Suppressor macrophage (primary cell): ENCODE measurements around the gene MCF2L2.
"Not testable (repeated sequence)": the region's sequence is repeated elsewhere in the genome, so short reads cannot be mapped to it uniquely, and the experiment has no call there.

Experiments used
- DNase-seq, 4 experiments: peaks; one replicate each; pipeline ENCODE4 v3.0.0-alpha.2; 2020 to 2022

The MCF2L2 gene

GRCh38 chr3:183396662-183397391 lies 31.6 kb downstream of the MCF2L2 start:
- DNase-seq = no peak

GRCh38 chr3:183394150-183394549 lies 34.3 kb downstream of the MCF2L2 start:
- no peak for DNase-seq

GRCh38 chr3:183393625-183394024 lies 34.8 kb downstream of the MCF2L2 start:
- DNase-seq = no peak

GRCh38 chr3:183392186-183393034 lies 36.0 kb downstream of the MCF2L2 start:
- DNase-seq = no peak

DNA sequence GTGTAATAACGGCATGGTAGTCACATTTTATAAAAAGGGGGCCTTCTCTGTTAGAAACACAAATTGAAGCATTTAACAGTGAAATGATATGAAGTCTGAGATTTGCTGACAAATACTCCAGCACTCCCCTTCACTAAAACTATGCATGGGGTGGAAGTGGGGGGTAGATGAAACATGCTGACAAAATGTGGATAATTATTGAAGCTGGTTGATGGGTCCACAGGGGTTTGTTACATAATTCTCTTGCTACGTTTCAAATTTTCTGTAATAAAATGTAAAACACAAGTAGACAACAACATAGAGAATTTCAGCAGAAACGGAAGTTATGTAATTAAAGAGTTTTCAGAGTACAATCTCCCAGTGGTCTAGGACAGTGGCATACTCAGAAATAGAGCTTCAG lies 37.0 kb downstream of the MCF2L2 start:
- no peak for DNase-seq

DNA sequence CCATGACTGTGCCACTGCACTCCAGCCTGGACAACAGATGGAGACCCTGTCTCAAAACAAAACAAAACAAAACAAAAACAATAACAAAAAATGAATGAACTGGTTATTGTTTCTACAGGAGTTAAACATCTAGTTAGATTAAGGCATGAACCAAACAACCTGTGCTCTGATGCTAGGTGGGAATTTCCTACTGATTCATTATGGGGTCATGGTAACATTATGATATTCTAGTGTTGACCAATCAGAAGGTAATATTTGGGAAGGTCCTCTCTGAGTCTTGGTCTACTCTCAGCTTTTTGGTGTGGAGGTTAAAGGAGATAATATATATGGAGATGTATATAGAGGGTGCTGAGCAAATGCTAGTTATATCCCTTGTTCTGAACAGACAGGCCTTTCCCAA lies 37.6 kb downstream of the MCF2L2 start:
- no peak for DNase-seq

- no peak for DNase-seq
Measured at GRCh38 chr3:183388213-183388895, 40.1 kb downstream of the MCF2L2 start.

GRCh38 chr3:183387797-183388196 lies 40.6 kb downstream of the MCF2L2 start:
- no peak for DNase-seq

- no peak for DNase-seq
Measured at GRCh38 chr3:183386651-183387050, 41.8 kb downstream of the MCF2L2 start.

GRCh38 chr3:183385698-183386613 lies 42.5 kb downstream of the MCF2L2 start:
- DNase-seq = peak; percentile 80 to 91 (median 88)

- peak; percentile 34 to 91 (median 65) for DNase-seq
Measured at GRCh38 chr3:183381673-183382072, 46.7 kb downstream of the MCF2L2 start.

GRCh38 chr3:183381179-183381578 lies 47.2 kb downstream of the MCF2L2 start:
- peak; percentile 57 to 78 (median 74) for DNase-seq

DNA sequence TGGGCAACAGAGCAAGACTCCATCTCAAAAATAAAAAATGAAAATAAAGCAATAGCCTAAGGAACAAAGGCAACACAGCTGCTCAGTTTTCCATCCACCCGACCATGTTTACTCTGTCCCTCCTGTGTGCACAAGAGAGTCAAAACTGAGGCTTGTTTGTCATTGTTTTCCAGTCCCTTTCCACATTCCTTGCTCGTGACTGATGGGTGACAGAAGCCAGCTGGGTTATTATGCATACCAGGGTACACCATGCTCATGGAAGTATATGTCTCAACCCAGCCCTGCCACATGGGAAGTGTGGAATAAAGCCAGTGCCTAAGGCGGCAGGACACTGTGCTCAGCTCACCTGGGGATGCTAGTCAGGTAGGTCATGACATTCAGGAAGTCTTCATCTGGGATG lies 49.5 kb downstream of the MCF2L2 start:
- no peak for DNase-seq

DNA sequence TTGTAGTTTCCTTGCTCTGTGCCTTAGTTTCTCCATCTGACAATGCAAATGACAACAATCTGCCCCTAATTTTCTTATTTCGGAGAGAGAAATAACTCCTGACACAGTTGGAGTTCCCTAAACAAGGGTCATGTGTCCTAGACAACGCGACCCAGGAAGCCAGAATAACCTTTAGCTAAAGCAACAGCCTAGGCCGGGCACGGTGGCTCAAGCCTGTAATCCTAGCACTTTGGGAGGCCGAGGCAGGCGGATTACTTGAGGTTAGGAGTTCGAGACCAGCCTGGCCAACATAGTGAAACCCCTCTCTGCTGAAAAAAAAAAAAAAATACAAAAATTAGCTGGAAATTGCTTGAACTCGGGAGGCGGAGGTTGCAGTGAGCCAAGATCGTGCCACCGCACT lies 49.9 kb downstream of the MCF2L2 start:
- DNase-seq = peak in 1 of 4 experiments; percentile 13

- no peak for DNase-seq
Measured at GRCh38 chr3:183378008-183378407, 50.4 kb downstream of the MCF2L2 start.

DNA sequence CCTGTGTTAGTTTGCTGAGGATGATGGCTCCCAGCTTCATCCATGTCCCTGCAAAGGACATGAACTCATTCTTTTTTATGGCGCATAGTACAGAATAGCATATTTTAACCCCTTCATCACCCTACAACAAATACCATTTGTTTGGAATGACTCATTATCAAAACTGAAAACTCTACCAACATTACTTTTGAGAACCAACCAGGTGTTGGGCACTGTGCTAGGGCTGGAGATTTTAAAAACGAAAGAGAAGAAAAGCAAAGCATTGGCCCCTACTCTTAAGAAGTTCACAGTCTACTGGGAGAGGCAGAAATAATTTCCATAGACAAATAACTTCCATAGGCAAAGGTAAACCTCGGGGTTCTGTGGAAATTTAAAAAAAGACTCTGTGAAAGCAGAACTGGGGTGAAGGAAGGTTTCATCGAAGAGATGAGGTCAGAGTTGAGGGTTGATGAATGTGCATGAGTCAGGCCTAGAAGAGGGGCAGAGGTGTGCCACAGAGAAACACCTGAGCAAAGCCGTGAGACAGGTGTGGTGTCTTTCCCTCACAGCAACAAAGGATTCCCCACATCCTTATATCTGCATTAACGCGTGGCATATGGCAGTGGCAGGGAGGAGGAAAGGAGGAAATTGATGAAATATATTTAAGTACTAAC lies 51.0 kb downstream of the MCF2L2 start:
- peak in 2 of 4 experiments; percentile 10 to 49 for DNase-seq

DNA sequence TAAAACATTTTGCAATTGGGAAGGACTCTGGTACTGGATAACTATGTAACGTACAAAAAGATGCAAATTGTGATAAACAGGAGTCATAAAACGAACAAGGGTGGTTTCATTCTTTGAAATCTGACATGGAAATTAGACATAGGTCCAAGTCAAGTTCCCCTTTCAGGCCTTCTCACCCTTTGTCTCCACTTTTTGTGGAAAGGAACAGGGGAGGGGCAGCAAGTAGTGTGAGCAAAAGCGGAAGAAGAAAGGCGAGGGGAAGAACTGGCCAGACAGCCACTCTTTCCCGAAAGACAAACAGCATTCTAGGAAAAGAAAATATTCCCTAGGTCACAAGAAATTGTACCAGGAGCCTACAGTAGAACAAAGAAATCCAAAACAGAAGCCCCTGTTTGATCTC lies 52.6 kb downstream of the MCF2L2 start:
- DNase-seq = peak; percentile 70 to 93 (median 88)

DNA sequence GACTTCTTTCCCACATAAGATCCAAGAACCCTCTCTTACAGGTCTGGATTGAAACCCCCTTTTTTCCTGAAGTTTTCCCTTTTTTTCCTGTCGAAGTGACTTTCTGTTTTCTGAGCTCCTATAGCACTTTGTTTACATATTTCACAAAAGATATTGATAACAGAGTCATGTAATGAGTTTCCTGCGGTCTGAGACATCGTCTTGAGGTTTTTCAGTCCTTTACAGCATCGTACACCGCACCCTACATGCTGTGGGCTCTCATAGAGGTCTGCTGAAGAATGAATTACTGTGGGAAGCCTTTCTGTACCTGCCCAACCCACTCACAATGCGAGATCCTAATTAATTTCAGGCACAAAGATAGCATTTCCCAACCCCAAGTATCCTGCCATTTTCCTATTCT lies 53.1 kb downstream of the MCF2L2 start:
- DNase-seq = no peak

- no peak for DNase-seq
Measured at GRCh38 chr3:183372911-183373310, 55.5 kb downstream of the MCF2L2 start.

DNA sequence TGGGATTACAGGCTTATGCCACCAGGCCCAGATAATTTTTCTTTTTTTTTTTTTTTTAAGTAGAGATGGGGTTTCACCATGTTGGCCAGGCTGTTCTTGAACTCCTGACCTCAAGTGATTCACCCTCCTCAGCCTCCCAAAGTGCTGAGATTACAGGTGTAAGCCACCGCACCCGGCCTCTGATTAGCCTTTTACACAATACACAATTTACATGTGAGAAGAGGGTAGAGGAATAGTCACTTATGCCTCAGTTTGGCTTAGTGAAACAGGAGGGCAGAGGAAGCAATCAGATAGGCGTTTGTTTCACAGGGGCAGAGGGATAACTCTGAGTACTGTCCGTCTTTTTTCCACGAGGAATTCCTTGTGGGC lies 56.8 kb downstream of the MCF2L2 start:
- not testable (repeated sequence) for DNase-seq

DNA sequence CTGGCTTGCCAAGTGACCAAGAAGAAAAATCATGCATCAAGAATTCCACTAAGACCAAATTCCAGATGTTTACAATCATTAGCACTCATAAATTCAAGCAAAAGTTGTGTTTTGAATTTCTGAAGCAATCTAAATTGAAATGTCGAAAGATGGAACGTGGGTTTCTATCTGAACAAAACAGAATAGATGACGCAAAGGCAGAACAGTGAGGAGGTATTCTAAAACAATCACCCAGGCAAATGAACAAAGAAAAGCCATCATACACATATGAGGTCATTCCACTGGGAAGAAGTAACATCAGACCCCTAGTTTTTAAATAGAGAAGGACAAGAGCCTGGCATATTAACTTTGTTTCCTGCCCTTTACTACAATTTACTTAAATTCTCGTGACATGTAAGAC lies 58.0 kb downstream of the MCF2L2 start:
- DNase-seq = peak in 2 of 4 experiments; percentile 52 to 57

- no peak for DNase-seq
Measured at GRCh38 chr3:183369627-183370026, 58.8 kb downstream of the MCF2L2 start.
